Activated CD4-positive, CD25-positive, alpha-beta regulatory T cell (primary cell): ENCODE results near the gene WDSUB1.

ENCODE experiments used
- DNase-seq, 4 experiments: peaks; one replicate each; lab custom pipeline; 2025; lab: John Stamatoyannopoulos, UW

WDSUB1 gene, protein sequence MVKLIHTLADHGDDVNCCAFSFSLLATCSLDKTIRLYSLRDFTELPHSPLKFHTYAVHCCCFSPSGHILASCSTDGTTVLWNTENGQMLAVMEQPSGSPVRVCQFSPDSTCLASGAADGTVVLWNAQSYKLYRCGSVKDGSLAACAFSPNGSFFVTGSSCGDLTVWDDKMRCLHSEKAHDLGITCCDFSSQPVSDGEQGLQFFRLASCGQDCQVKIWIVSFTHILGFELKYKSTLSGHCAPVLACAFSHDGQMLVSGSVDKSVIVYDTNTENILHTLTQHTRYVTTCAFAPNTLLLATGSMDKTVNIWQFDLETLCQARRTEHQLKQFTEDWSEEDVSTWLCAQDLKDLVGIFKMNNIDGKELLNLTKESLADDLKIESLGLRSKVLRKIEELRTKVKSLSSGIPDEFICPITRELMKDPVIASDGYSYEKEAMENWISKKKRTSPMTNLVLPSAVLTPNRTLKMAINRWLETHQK

GRCh38 chr2:159285929-159286708 is at the start of gene WDSUB1:
Gene WDSUB1 (minus strand): TSS chr2:159286703. CDS start chr2:159283069, 3,634 bp downstream.
- DNase-seq: peak in 2 of 4 experiments; percentile 28 to 36

DNA sequence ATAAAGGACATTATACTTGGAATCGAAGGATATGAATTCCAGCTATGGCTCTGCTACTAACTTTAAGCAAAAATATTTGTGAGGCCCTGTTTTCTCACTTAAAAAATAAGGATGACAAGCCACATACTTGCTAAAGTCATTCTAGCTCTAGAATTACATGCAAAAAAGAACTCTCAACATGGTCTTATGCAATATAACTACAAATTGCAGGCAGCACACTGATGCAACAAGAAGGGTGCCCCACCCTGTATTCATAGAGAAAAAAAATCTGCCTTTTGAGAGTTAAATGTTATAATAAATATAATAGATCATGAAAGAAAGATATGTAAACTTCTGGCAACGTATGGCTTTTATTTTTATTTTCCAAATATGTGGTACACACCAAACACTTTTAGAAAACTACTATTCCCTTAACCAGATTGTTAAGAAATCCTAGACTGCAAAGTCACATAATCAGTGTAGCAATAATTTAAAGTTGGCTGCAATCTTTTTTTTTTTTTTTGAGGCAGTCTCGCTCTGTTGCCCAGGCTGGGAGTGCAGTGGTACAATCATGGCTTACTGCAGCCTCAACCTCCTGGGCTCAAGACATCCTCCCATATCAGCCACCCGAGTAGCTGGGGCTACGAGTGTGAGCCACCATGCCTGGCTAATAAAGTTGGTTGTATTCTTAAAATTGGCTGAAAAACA is 40.2 kb upstream of the WDSUB1 start:
- no peak for DNase-seq

DNA sequence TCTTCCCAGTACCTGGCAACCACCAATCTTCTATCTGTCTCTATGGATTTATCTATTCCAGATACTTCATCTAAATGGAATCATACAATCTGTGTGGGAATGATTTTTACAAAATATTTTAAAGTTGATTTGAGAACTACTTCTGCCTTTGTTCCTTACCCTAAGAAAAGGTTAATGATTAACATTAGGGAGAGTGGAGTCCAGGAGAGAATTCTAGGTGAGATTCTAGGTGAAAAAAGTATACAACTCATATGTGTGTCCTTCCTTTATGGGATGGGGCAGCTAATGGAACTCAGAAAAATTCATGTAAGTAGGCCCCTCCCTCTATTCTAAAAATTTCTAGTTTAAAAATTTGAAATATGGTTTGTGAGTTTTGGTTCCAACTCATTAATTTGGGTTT is 35.9 kb upstream of the WDSUB1 start:
- no peak for DNase-seq

DNA sequence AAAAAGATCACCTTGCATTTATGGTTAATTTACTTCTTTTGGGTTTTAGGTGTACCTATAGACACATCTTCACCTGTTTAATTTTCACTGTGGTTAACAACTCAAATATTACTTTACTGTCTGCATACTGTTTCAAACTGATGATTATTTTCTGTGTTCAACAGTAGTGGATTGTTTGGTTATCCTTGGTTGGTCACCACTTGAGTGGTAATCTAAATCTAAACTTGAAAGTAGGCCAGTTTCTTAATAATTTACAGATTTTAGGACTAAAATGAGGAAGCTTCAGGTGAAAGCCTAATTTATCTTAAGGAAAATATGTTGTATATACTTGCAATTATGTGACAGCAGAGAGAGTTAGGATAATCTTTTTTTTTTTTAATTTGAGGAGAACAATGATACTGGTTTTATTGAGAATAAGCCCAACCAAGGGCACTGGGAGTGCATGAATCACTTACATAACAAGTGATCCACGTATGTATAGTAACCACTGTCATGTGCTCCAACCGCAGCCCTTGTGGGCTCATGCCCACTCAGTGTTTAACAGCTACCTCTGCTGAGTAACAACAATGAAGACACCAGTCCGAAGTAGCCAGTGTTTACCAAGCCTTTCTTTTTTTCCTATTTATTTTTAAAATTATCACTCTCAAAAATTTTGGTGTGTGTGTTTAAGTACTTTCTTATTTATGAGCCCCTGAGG is 31.0 kb upstream of the WDSUB1 start:
- no peak for DNase-seq

- no peak for DNase-seq
Measured at GRCh38 chr2:159307942-159308341, 21.4 kb upstream of the WDSUB1 start.

GRCh38 chr2:159300586-159300985 is 14.1 kb upstream of the WDSUB1 start:
- DNase-seq: no peak

DNA sequence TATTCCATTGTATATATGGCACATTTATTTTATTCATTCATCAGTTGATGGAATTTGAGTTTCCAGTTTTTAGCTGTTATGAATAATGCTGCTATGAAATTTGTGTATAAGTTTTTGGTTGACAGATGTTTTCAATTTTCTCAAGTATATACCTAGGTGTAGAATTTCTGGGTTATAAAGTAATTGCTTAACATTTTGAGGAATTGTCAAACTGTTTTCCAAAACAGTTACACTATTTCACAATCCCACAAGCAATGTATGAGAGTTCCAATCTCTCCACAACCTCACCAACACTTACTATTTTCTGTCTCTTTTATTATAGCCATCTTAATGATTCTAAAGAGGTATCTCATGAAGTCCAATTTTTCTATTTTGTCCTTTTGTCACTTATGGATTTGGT is 12.5 kb upstream of the WDSUB1 start:
- no peak for DNase-seq

DNA sequence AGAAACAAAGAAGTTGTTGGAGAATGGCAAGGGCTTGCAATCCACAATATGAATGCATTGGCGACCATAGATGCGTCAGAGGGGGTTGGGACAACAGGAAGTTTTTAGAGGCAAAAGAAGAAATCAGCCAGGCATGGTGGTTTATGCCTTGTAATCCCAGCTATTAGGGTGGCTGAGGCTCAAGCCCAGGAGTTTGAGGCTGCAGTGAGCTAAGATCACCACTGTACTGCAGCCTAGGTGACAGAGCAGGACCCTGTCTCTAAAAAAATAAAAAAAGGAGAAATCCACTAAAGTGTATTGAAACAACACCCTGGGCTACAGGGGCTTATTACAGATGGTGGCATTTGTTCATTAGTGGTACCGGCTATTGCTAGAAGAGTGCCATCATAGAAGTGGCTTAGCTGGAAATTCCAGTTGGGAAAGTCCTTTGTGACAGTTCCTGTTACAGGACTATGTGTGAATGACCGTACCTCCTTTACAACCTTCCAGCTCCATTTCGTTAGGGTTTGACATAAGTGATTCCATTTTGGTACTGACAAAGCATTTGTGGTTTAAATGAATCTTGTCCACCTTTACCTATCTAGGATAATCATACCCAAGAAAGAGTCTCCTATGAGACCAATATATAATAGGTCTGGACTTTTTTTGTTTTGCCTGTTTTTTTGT is 10.7 kb upstream of the WDSUB1 start:
- DNase-seq: no peak

GRCh38 chr2:159292157-159292556 is 5.7 kb upstream of the WDSUB1 start:
- DNase-seq: no peak

- DNase-seq: no peak
Measured at GRCh38 chr2:159290289-159290907, 3.9 kb upstream of the WDSUB1 start.

DNA sequence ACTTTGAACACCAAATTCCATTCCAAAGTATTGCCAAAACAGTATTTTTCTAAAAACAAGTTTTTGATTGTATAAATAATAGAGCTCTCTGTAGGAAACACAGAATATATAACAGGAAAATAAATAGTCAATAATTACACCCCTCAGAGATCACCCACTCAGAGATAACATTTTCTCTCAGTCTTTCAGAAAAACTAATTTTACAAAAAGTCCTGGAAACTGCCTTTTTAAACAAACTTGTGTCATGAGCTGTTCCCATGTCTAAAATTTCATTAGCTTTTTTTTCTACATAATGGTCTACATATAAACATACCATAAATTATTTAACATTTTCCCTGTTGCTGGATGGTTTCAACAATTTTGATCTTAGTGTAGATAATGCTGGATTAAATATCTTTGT is 1.2 kb upstream of the WDSUB1 start:
- DNase-seq: no peak

DNA sequence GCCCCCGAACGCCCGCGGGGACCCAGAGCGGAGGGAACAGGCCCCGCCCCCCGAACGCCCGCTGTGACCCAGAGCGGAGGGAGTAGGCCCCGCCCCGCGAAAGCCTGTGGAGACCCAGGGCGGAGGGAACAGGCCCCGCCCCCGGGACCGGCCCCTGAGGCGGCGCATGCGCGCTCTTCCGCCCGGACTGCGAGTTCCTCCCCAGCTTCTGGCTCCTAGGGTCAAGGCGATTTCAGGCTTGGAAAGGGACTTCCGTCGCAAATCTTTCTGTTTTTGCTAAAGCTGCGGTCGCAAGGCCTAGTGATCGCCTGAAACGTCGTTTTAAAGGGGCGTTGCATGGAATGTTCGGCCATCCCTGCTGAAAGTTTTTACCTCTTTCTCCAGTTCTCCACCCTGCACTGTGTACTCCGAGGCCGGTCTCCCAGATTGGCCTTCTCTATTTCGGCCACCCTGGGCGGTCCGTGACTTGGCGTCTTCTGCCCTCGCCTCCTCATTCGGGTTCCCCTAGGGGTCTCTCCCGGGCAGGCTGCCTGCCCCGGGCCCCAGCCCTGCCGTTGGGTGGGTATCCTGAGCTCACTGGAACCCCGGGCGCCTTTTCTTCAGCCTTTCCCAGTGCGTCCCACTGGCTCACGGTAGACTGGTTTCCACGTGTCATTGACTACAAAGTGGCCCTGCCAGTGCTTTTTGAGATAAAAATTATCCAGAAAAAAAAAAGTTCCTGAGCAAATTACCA is 372 bp upstream of the WDSUB1 start:
- DNase-seq: peak; percentile 94 to 98 (median 96)

DNA sequence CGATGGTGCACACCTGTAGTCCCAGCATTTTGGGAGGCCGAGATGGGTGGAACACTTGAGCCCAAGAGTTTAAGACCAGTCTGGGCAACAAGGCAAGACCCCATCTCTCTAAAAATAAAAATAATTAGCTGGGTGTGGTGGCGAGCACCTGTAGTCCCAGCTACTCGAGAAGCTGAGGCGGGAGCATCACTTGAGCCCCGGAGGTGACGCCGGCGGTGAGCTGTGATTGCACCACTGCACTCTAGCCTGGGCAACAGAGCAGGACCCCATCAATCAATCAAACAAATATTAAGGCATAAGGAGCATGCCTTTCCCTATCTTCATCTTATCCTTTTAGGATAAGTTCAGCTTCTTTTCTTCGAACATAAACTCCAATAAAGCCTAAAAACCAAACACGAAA is 1.1 kb downstream of the WDSUB1 start:
- no peak for DNase-seq

GRCh38 chr2:159283529-159283928 is 3.0 kb downstream of the WDSUB1 start:
- no peak for DNase-seq

- DNase-seq: no peak
Measured at GRCh38 chr2:159281002-159281401, 5.5 kb downstream of the WDSUB1 start.

GRCh38 chr2:159279700-159280099 is 6.8 kb downstream of the WDSUB1 start:
- no peak for DNase-seq

GRCh38 chr2:159275111-159275510 is 11.4 kb downstream of the WDSUB1 start:
- DNase-seq: no peak

GRCh38 chr2:159272156-159272555 is 14.3 kb downstream of the WDSUB1 start:
- DNase-seq: no peak

- no peak for DNase-seq
Measured at GRCh38 chr2:159270744-159271379, 15.6 kb downstream of the WDSUB1 start.

DNA sequence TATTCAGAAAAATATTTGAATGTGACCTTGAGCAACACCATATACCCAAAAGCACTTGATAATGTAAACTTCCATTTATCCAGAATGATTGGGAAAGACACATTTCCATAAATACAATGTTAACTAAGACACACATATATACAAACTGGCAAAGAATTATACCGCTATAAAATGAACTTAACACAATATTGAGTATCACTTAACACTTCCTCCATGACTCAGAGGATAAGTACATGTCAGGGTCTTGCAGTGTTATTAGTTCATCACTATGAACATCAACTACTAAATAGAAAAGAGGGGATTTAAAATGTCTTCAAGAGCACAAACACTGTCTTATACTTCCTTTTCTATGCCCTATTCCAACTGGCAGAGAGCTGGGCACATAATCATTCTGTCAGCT is 18.6 kb downstream of the WDSUB1 start:
- DNase-seq: no peak
